ENCODE measurements around the gene FAM3D. TPM values are rescaled to one million over a fixed set of nuclear protein-coding genes. Genes with fewer than 3 reads are reported as not detected.

Gene FAM3D
- total and polyA plus RNA-seq, 5 donors from 2014 or later = not detected

DNA sequence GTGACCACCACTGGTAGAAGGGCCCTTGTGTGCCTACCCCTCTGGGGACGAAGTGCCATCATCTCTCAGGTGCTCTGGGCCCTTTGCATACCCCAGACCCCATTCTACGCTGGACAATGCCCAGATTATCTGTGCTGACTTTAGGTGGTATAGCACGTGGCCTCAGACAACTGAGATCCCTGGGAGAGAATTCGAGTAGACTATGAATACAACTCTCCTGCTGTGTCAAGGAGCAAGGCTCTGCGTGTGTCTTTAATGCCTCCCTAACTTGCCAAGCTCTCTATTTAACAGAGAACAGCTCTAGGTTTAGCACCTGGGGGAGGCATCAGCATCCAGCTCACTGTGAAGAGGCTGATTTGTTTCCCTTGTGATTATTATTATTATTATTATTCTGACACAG, 29.1 kb downstream of the FAM3D start:
- Mint-ChIP-seq H3K9me3 (no peaks in the 10 kb centered on the region), H3K27ac (no peak overlapping the region), H3K36me3 (no peaks in the 10 kb centered on the region), H3K27me3 (peaks cover 6% of the 10 kb centered on the region), H3K4me3 (no peak overlapping the region), H3K4me1 (no peaks in the 10 kb centered on the region)
- Histone ChIP-seq H3K27ac (ENCODE audit: insufficient read depth, low read length, poor library complexity, severe bottlenecking) (no peak overlapping the region), H3K27me3 (ENCODE audit: control insufficient read depth, insufficient read depth, low read length) (no peaks in the 10 kb centered on the region), H3K36me3 (ENCODE audit: control insufficient read depth, insufficient read depth, low read length) (no peaks in the 10 kb centered on the region), H3K4me1 (ENCODE audit: control insufficient read depth, insufficient read depth, low read length, poor library complexity, severe bottlenecking) (no peaks in the 10 kb centered on the region), H3K9me3 (ENCODE audit: control insufficient read depth in 2 of 2, low read length in 2 of 2) (no peaks in the 10 kb centered on the region), H3K4me3 (ENCODE audit: low read depth, low read length) (no peak overlapping the region)
- ATAC-seq (ENCODE audit: low read depth in 2 of 2) (no peak), DNase-seq (no peak)

DNA sequence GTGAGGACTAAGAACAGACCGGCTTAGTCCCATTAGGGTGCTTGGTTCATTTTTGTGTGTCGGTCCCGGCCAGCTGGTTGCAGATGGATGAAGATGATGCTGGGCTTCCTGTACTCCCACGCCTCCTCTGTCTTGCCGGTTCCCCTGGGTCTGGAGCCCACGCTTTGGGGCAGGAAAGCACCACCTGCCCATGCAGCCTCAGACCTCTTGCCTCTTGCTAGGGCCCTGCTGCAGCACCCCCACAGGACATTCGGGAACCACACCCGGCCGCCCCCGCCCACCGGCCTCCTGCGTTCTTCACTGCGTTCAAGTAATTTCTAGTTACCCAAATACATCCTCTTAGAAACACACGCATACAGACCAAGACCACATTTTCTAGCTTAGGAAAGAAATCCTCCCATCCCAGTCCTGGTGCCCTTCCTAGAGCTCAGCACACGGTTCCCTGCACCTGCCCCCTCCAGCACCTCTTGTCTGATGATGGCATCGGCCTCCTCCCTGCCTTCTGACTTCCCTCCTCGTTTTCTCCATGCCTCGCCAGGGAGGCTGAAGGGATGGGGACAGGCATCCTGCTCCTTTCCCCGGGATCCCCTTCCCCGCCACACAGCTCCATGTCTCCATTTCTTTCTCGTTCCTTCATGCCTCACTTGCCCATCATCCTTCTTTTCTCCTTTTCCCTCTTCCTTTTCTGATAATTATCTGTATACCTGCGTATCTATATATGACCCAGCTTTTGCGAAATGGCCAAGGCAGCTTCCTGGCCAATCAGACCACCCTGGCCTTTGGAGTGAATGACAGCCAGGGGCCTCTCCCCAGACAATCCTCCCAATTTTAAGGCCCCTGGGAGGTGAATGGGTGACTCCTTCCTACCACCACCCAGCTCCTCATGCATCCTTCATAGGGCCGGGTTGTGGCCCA, 30.9 kb downstream of the FAM3D start:
- Histone ChIP-seq H3K4me3 (ENCODE audit: low read depth, low read length) (no peak overlapping the region), H3K4me1 (ENCODE audit: control insufficient read depth, insufficient read depth, low read length, poor library complexity, severe bottlenecking) (no peaks in the 10 kb centered on the region), H3K36me3 (ENCODE audit: control insufficient read depth, insufficient read depth, low read length) (no peaks in the 10 kb centered on the region), H3K27ac (ENCODE audit: insufficient read depth, low read length, poor library complexity, severe bottlenecking) (no peak overlapping the region), H3K9me3 (ENCODE audit: control insufficient read depth in 2 of 2, low read length in 2 of 2) (no peaks in the 10 kb centered on the region), H3K27me3 (ENCODE audit: control insufficient read depth, insufficient read depth, low read length) (no peaks in the 10 kb centered on the region)
- H3K27ac Mint-ChIP-seq = no peak overlapping the region
- no peaks in the 10 kb centered on the region for H3K36me3 Mint-ChIP-seq
- peaks cover 0 to under 1% (median 0%) of the 10 kb centered on the region in 4 donors for H3K4me1 Mint-ChIP-seq
- no peaks in the 10 kb centered on the region for H3K9me3 Mint-ChIP-seq
- H3K27me3 Mint-ChIP-seq = peaks cover 6% of the 10 kb centered on the region
- ATAC-seq (ENCODE audit: low read depth in 2 of 2) = no peak
- DNase-seq = no peak
- no peak overlapping the region for H3K4me3 Mint-ChIP-seq

GRCh38 chr3:58633157-58633865, 33.3 kb downstream of the FAM3D start:
- Histone ChIP-seq H3K9me3 (ENCODE audit: control insufficient read depth in 2 of 2, low read length in 2 of 2) (no peaks in the 10 kb centered on the region), H3K4me1 (ENCODE audit: control insufficient read depth, insufficient read depth, low read length, poor library complexity, severe bottlenecking) (no peaks in the 10 kb centered on the region), H3K4me3 (ENCODE audit: low read depth, low read length) (no peak overlapping the region), H3K27ac (ENCODE audit: insufficient read depth, low read length, poor library complexity, severe bottlenecking) (no peak overlapping the region), H3K27me3 (ENCODE audit: control insufficient read depth, insufficient read depth, low read length) (no peaks in the 10 kb centered on the region), H3K36me3 (ENCODE audit: control insufficient read depth, insufficient read depth, low read length) (no peaks in the 10 kb centered on the region)
- DNase-seq (no peak), ATAC-seq (ENCODE audit: low read depth in 2 of 2) (no peak)
- Mint-ChIP-seq H3K4me1 (peaks cover 0 to 2% (median 0%) of the 10 kb centered on the region in 4 donors), H3K9me3 (no peaks in the 10 kb centered on the region), H3K27me3 (peaks cover 2% of the 10 kb centered on the region), H3K4me3 (no peak overlapping the region), H3K36me3 (no peaks in the 10 kb centered on the region), H3K27ac (no peak overlapping the region)

GRCh38 chr3:58631742-58632141, 34.8 kb downstream of the FAM3D start:
- no peaks in the 10 kb centered on the region for H3K27me3 ChIP-seq (ENCODE audit: control insufficient read depth, insufficient read depth, low read length)
- Mint-ChIP-seq H3K4me3 (no peak overlapping the region), H3K36me3 (no peaks in the 10 kb centered on the region), H3K27me3 (no peaks in the 10 kb centered on the region), H3K9me3 (no peaks in the 10 kb centered on the region), H3K4me1 (peaks cover 0 to 2% (median 0%) of the 10 kb centered on the region in 4 donors), H3K27ac (no peak overlapping the region)
- no peaks in the 10 kb centered on the region for H3K36me3 ChIP-seq (ENCODE audit: control insufficient read depth, insufficient read depth, low read length)
- H3K4me1 ChIP-seq (ENCODE audit: control insufficient read depth, insufficient read depth, low read length, poor library complexity, severe bottlenecking) = no peaks in the 10 kb centered on the region
- DNase-seq = no peak
- no peak for ATAC-seq (ENCODE audit: low read depth in 2 of 2)
- H3K9me3 ChIP-seq (ENCODE audit: control insufficient read depth in 2 of 2, low read length in 2 of 2) = no peaks in the 10 kb centered on the region
- H3K4me3 ChIP-seq (ENCODE audit: low read depth, low read length) = no peak overlapping the region
- no peak overlapping the region for H3K27ac ChIP-seq (ENCODE audit: insufficient read depth, low read length, poor library complexity, severe bottlenecking)

GRCh38 chr3:58630710-58631092, 35.9 kb downstream of the FAM3D start:
- DNase-seq (no peak), ATAC-seq (ENCODE audit: low read depth in 2 of 2) (no peak)
- Mint-ChIP-seq H3K4me3 (no peak overlapping the region), H3K4me1 (peaks cover 0 to 2% (median 0%) of the 10 kb centered on the region in 4 donors), H3K36me3 (no peaks in the 10 kb centered on the region), H3K27ac (no peak overlapping the region), H3K27me3 (no peaks in the 10 kb centered on the region), H3K9me3 (no peaks in the 10 kb centered on the region)
- H3K27ac ChIP-seq (ENCODE audit: insufficient read depth, low read length, poor library complexity, severe bottlenecking) = no peak overlapping the region
- no peaks in the 10 kb centered on the region for H3K9me3 ChIP-seq (ENCODE audit: control insufficient read depth in 2 of 2, low read length in 2 of 2)
- H3K4me3 ChIP-seq (ENCODE audit: low read depth, low read length) = no peak overlapping the region
- no peaks in the 10 kb centered on the region for H3K4me1 ChIP-seq (ENCODE audit: control insufficient read depth, insufficient read depth, low read length, poor library complexity, severe bottlenecking)
- H3K36me3 ChIP-seq (ENCODE audit: control insufficient read depth, insufficient read depth, low read length) = no peaks in the 10 kb centered on the region
- no peaks in the 10 kb centered on the region for H3K27me3 ChIP-seq (ENCODE audit: control insufficient read depth, insufficient read depth, low read length)

- H3K4me3 Mint-ChIP-seq = no peak overlapping the region
- no peaks in the 10 kb centered on the region for H3K36me3 Mint-ChIP-seq
- ATAC-seq (ENCODE audit: low read depth in 2 of 2) (peak in 1 of 2 donors; percentile 41), DNase-seq (peak; percentile 21 to 37 (median 35))
- no peaks in the 10 kb centered on the region for H3K9me3 ChIP-seq (ENCODE audit: control insufficient read depth in 2 of 2, low read length in 2 of 2)
- H3K27ac ChIP-seq (ENCODE audit: insufficient read depth, low read length, poor library complexity, severe bottlenecking) = no peak overlapping the region
- no peaks in the 10 kb centered on the region for H3K4me1 ChIP-seq (ENCODE audit: control insufficient read depth, insufficient read depth, low read length, poor library complexity, severe bottlenecking)
- H3K9me3 Mint-ChIP-seq = no peaks in the 10 kb centered on the region
- no peaks in the 10 kb centered on the region for H3K27me3 Mint-ChIP-seq
- H3K36me3 ChIP-seq (ENCODE audit: control insufficient read depth, insufficient read depth, low read length) = no peaks in the 10 kb centered on the region
- H3K4me1 Mint-ChIP-seq = peaks cover 0 to 2% (median 0%) of the 10 kb centered on the region in 4 donors
- H3K27me3 ChIP-seq (ENCODE audit: control insufficient read depth, insufficient read depth, low read length) = no peaks in the 10 kb centered on the region
- H3K4me3 ChIP-seq (ENCODE audit: low read depth, low read length) = no peak overlapping the region
- H3K27ac Mint-ChIP-seq = no peak overlapping the region
These were observed 36.4 kb downstream of the FAM3D start for GRCh38 chr3:58630076-58630709.

DNA sequence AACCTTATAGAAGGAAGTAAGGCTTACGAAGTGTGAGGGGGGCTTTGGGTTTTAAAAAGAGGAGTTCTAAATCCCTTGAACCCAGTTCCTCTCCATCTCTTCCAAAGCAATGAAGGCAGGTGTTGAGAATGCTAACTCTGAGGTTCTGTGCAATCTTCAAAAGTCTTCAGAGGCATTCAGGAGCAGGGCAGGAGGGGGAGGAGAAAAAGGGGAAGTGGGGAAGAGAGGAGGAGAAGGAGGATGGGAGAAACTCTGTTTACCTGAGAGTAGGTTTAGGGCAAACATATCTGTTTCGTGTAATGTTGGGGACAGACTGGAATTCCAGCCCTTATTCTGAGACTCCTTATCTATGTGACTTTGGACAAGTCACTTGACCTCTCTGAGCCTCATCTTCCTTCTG, 36.9 kb downstream of the FAM3D start:
- no peaks in the 10 kb centered on the region for H3K27me3 ChIP-seq (ENCODE audit: control insufficient read depth, insufficient read depth, low read length)
- Mint-ChIP-seq H3K36me3 (no peaks in the 10 kb centered on the region), H3K27me3 (no peaks in the 10 kb centered on the region), H3K4me3 (no peak overlapping the region), H3K4me1 (peaks cover 0 to 2% (median 0%) of the 10 kb centered on the region in 4 donors), H3K9me3 (no peaks in the 10 kb centered on the region), H3K27ac (no peak overlapping the region)
- ATAC-seq (ENCODE audit: low read depth in 2 of 2) (no peak), DNase-seq (no peak)
- H3K27ac ChIP-seq (ENCODE audit: insufficient read depth, low read length, poor library complexity, severe bottlenecking) = no peak overlapping the region
- H3K4me3 ChIP-seq (ENCODE audit: low read depth, low read length) = no peak overlapping the region
- no peaks in the 10 kb centered on the region for H3K9me3 ChIP-seq (ENCODE audit: control insufficient read depth in 2 of 2, low read length in 2 of 2)
- H3K36me3 ChIP-seq (ENCODE audit: control insufficient read depth, insufficient read depth, low read length) = no peaks in the 10 kb centered on the region
- H3K4me1 ChIP-seq (ENCODE audit: control insufficient read depth, insufficient read depth, low read length, poor library complexity, severe bottlenecking) = no peaks in the 10 kb centered on the region
